HG03064 (cell line): ENCODE measurements around the gene AFAP1.
"Not testable (repeated sequence)": the region's sequence is repeated elsewhere in the genome, so short reads cannot be mapped to it uniquely, and the experiment has no call there.

Experiments
- ATAC-seq: cut with Tn5 transposase; IDR thresholded peaks from one replicate; pipeline ENCODE4 v1.9.1; 2021; ENCODE audit warnings: low read depth; ENCODE audit not compliant: unreplicated experiment

Gene AFAP1

GRCh38 chr4:7924163-7924562, 15.5 kb downstream of the AFAP1 start:
- ATAC-seq: no peak

DNA sequence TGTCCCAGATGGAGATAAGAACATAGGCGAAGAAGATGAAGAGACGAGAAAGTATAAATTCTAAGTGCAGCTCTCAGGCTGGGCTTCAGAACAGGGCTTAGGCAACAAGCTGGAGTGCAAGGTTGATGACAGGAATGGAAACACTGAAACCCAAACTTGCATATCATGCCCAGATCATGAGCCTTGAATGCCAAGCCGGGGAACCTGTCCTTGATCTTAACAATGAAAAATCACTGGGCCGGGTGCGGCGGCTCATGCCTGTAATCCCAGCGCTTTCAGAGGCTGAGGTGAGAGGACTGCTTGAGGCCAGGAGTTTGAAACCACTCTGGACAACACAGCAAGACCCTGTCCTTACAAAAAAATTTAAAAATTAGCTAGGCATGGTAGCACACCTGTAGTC, 17.2 kb downstream of the AFAP1 start:
- ATAC-seq: no peak

- ATAC-seq: no peak
Observed at GRCh38 chr4:7918981-7919380, 20.7 kb downstream of the AFAP1 start.

GRCh38 chr4:7918187-7918586, 21.5 kb downstream of the AFAP1 start:
- ATAC-seq: not testable (repeated sequence)

DNA sequence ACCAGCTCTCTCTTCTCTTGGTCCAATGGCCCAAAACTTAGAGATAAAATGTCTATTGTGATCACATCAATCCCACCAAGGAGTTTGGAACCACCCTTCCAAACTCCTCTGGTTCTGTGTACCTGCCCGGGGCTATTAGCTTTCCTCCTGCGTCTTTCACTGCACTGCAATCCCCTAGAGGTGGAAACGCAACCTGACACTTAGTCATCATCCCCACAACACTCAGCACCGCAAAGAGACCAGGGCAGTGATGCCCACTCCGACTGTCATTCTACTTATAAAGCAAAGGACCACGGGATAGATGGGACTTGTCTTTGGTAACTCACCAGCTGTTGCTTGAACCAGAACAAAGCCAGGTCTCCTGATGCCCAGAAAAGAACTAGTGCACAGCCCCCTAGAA, 22.0 kb downstream of the AFAP1 start:
- no peak for ATAC-seq

GRCh38 chr4:7915875-7916242, 23.8 kb downstream of the AFAP1 start:
- no peak for ATAC-seq

- ATAC-seq: no peak
Observed at GRCh38 chr4:7912826-7913225, 26.8 kb downstream of the AFAP1 start.

- ATAC-seq: no peak
Observed at GRCh38 chr4:7910952-7911578, 28.6 kb downstream of the AFAP1 start.

GRCh38 chr4:7910263-7910896, 29.3 kb downstream of the AFAP1 start:
- ATAC-seq: no peak

GRCh38 chr4:7909463-7910262, 30.0 kb downstream of the AFAP1 start:
- no peak for ATAC-seq

GRCh38 chr4:7908668-7909067, 31.0 kb downstream of the AFAP1 start:
- ATAC-seq: no peak

DNA sequence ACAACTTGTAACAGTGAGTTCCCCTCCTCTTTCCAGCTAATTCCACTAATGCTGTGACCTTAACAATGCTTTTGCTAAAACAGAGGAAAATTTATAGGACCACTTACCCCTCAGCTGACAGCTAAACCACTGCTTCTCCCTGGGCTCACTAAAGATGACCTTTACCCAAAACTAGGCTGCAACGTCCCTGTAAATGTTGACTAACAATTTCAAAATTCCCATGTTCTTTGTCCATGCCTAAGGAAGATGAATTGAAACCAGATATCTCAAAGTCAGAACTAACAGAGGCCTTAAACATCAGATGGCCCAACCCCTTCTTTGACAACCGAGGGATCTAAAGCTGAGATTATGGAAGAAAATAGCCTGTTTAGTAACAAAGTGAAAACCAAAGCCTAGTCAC, 32.5 kb downstream of the AFAP1 start:
- no peak for ATAC-seq

DNA sequence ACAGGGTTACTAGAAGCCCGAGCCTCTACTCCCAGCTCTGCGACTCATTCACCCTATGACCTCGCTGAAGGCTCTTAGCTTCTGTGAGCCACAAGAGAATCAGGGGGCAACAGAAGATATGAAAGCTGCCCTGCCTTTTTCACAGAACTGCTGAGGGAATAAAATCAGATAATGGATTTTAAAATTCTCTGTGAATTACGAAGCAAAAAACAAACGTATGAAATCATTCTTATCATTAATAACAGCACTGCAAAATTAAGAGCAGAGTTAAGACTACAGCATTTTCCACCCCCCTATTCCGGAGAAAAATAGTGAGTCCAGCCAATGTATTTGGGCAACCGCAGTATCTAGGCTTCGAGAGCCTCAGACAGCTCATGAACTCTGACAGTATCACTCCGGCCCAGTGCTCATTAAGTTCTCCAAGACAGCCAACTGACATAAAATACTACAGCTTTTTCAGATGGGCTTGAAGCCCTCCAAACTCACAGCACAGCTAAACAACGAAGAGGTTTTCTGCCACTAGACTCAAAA, 33.4 kb downstream of the AFAP1 start:
- ATAC-seq: no peak

- ATAC-seq: no peak
Observed at GRCh38 chr4:7904952-7905915, 34.4 kb downstream of the AFAP1 start.

DNA sequence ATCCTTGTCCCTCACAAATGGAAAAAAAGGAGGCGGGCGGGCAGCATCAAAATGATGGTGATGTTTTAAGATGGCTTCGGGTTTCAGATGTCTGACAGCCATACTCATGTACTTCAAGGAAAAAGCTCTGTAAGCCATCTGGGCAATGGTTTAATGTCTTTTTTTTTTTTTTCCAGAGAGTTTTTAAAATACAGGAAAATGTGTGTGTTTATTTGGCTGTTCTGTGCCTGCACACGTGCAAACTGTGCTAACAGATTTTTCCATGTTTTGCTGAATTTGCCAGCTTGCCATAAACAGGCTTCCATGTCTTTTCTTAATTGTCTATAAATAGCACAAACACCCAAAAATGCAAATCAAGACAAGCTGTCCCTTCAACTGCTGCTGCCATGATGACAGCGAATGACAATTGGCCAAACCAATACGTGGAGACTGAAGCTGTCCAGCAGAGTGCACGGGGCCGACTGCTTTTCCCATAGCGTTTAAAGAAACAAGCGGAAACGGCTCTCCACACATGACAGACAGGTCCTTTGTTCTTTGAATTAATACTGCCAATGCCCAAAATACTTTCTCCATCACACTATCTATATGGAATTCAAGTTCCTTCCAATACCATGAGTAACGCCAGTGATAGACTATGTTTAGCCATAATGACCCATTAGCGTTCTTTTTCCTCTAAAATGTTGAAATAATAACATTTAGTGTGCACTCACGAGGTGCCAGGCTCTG, 35.7 kb downstream of the AFAP1 start:
- ATAC-seq: no peak

GRCh38 chr4:7902826-7903225, 36.8 kb downstream of the AFAP1 start:
- no peak for ATAC-seq

GRCh38 chr4:7902101-7902553, 37.5 kb downstream of the AFAP1 start:
- no peak for ATAC-seq

DNA sequence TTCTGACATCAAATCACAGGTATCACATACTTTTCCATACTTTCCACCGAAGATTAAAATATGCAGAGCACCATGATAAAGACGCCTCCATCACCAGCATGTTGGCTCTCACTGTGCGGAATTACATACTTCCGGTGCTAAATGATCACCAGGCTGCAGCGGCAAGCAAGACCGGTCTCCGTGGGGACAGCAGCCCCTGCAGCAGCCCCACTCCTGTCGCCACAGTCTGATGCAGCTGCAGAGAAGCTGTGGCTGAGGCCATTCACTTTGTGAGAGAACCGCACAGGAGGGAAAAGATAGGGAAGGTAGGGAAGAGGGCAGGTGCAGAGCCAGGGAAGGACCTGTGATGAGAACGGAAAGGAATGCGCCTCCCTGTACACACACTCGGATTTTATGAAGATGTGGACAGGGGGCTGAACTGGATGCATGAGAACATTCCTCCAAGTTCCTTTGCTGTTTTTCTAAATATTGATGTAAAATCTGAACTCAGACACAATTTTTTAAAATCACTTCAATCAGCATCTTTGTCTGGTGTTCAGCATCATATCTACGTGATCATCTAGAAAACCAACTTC, 38.3 kb downstream of the AFAP1 start:
- ATAC-seq: no peak

DNA sequence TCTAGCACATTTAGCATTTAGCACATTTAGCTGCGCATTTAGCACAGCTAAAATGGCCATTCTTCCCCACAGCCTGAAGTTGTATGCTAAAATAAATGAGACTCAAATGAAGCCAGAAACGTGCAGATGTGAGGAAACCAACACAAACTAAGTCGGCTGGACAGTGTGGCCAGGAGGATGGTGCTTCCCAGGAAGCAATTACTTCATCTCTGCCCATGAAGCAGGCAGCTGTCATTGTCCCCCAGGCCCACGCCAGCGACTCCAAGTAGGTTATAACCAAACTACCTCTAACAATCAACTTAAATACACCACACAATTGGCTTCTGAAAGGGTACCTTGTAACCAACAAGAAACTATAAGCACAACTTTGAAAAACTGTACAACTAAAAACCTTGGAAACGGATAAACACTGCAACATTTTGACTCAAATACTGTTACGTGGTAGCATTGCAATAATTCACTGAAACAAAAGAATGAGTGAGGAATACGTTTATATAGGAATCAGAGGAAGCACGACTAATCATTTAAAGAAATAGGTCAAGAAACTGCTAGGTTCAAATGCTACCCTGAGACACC, 39.2 kb downstream of the AFAP1 start:
- ATAC-seq: no peak
